Neural cell (in vitro differentiated cells): ENCODE results near the gene COL28A1. TPM values are rescaled to one million over a fixed set of nuclear protein-coding genes. Genes with fewer than 3 reads are reported as not detected.

Experiments used
- H2AFZ ChIP-seq: fragments of 200-600, 300-800 bp; sonication (generic), shearing (Covaris generic); 2 replicates; pipeline ENCODE4 v1.6.0; 2014; ENCODE audit warnings: low read depth, mild to moderate bottlenecking, antibody characterized with exemption, low read length, moderate library complexity
- H3F3A ChIP-seq: fragments of 200-600 bp; shearing (Covaris generic); 2 replicates; pipeline ENCODE4 v1.6.1; 2016; ENCODE audit warnings: mild to moderate bottlenecking, moderate library complexity, mixed read lengths, antibody characterized with exemption, low read length; ENCODE audit not compliant: insufficient read depth, poor library complexity, severe bottlenecking
- H3K27ac ChIP-seq: fragments of 200-600, 300-800 bp; sonication (generic), shearing (Covaris generic); 2 replicates; pipeline ENCODE4 v1.5.1; 2014; ENCODE audit warnings: mild to moderate bottlenecking, low read length, moderate library complexity
- H3K27me3 ChIP-seq: fragments of 300-800, 200-600 bp; sonication (generic), shearing (Covaris generic); 2 replicates; pipeline ENCODE4 v1.6.0; 2014; ENCODE audit warnings: mild to moderate bottlenecking, low read depth, low read length, moderate library complexity; ENCODE audit not compliant: insufficient read depth
- H3K36me3 ChIP-seq: fragments of 300-800, 200-600 bp; sonication (generic), shearing (Covaris generic); 2 replicates; pipeline ENCODE4 v1.5.1; 2014; ENCODE audit warnings: mild to moderate bottlenecking, antibody characterized with exemption, low read length, moderate library complexity; ENCODE audit not compliant: insufficient read depth
- H3K4me2 ChIP-seq: fragments of 300-800, 200-600 bp; sonication (generic), shearing (Covaris generic); 2 replicates; pipeline ENCODE4 v1.6.0; 2014; ENCODE audit warnings: mild to moderate bottlenecking, low read length
- H3K4me3 ChIP-seq: fragments of 300-800, 200-600 bp; sonication (generic), shearing (Covaris generic); 2 replicates; pipeline ENCODE4 v1.5.1; 2014; ENCODE audit warnings: mild to moderate bottlenecking, low read length, moderate library complexity
- H3K79me2 ChIP-seq: fragments of 200-600 bp; shearing (Covaris generic); replicated peaks from 2 replicates; pipeline ENCODE4 v1.6.0; 2014; ENCODE audit warnings: mild to moderate bottlenecking, low read length, moderate library complexity; ENCODE audit not compliant: insufficient read depth
- H3K9ac ChIP-seq: fragments of 300-800, 200-600 bp; sonication (generic), shearing (Covaris generic); 2 replicates; pipeline ENCODE4 v1.6.1; 2016; ENCODE audit warnings: mild to moderate bottlenecking, low read length, mixed read lengths
- H3K9me2 ChIP-seq: fragments of 200-600 bp; shearing (Covaris generic); 2 replicates; pipeline ENCODE4 v1.6.1; 2016; ENCODE audit warnings: mild to moderate bottlenecking, low read length, mixed read lengths; ENCODE audit not compliant: insufficient read depth
- H3K9me3 ChIP-seq: fragments of 200-600, 300-800 bp; sonication (generic), shearing (Covaris generic); 2 replicates; pipeline ENCODE4 v1.6.1; 2016; ENCODE audit warnings: mild to moderate bottlenecking, mixed run types, low read length, moderate library complexity, mixed read lengths
- H4K20me1 ChIP-seq: fragments of 200-600 bp; shearing (Covaris generic); 2 replicates; pipeline ENCODE4 v1.6.1; 2016; ENCODE audit warnings: mild to moderate bottlenecking, mixed run types; ENCODE audit not compliant: insufficient read depth
- EP300 ChIP-seq: fragments of 450-650 bp; conservative IDR thresholded peaks from 2 replicates; pipeline ENCODE4 v1.6.1; 2014; ENCODE audit warnings: antibody characterized with exemption, mild to moderate bottlenecking, moderate library complexity; ENCODE audit not compliant: poor library complexity, severe bottlenecking
- EZH2 ChIP-seq: fragments of 200-600, 300-800 bp; shearing (Covaris generic), sonication (generic); IDR thresholded peaks from 2 replicates; pipeline ENCODE4 v1.6.1; 2014; ENCODE audit warnings: antibody characterized with exemption, low read length, borderline replicate concordance, mild to moderate bottlenecking; ENCODE audit not compliant: insufficient read depth, poor library complexity, severe bottlenecking
- MXI1 ChIP-seq: fragments of 450-650 bp; conservative IDR thresholded peaks from 2 replicates; pipeline ENCODE4 v1.6.1; 2014; ENCODE audit warnings: antibody characterized with exemption, mild to moderate bottlenecking; ENCODE audit not compliant: poor library complexity, severe bottlenecking
- POLR2AphosphoS5 ChIP-seq: IDR thresholded peaks from 2 replicates; pipeline ENCODE4 v1.6.1; 2012
- RAD21 ChIP-seq: fragments of 450-650 bp; conservative IDR thresholded peaks from 2 replicates; pipeline ENCODE4 v1.6.1; 2014; ENCODE audit warnings: antibody characterized with exemption, mild to moderate bottlenecking, moderate library complexity
- REST ChIP-seq: IDR thresholded peaks from 2 replicates; pipeline ENCODE4 v1.6.1; 2012; ENCODE audit warnings: borderline replicate concordance
- SMC3 ChIP-seq: fragments of 450-650 bp; conservative IDR thresholded peaks from 2 replicates; pipeline ENCODE4 v1.6.1; 2014; ENCODE audit warnings: antibody characterized with exemption, mild to moderate bottlenecking, moderate library complexity; ENCODE audit not compliant: poor library complexity
- TAF1 ChIP-seq: IDR thresholded peaks from 2 replicates; pipeline ENCODE4 v1.6.1; 2012; ENCODE audit warnings: low read depth
- polyA plus RNA-seq: library from polyadenylated mRNA; depleted of rRNA; stranded (reverse); fragments of >200 nt; gene quantifications from 2 replicates; pipeline ENCODE4 v1.2.3, GENCODE V29; 2014
- TF ChIP-seq, protein P1 (sequence below): fragments of 450-650 bp; IDR thresholded peaks from 2 replicates; pipeline ENCODE4 v1.5.1; 2014; ENCODE audit warnings: antibody characterized with exemption, mild to moderate bottlenecking, moderate library complexity; ENCODE audit not compliant: poor library complexity, severe bottlenecking

COL28A1 gene
- polyA plus RNA-seq, 1 donor from 2014 or later, result 1.0 TPM

DNA sequence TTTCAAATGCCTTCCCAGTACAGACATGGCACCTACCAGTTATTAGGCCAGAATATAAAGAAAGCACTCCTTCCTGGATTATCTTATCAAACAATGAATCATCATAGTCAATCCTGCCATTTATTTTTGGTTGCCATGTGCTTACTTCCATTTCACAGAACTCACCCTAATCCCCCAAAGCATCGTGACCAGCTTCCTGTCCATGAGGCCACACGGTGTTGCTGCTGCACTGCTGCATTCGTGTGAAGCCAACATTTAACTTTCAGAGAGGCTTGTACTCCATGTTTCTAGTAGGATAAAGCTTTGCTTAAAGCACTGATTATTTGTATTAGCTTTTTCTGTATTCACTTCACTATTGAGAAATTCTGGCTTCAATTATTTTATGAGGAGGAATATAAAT is 14.4 kb downstream of the COL28A1 start:
- H3K27me3 ChIP-seq, result no peaks in the 10 kb centered on the region
- TF ChIP-seq REST, result no peak
- TF ChIP-seq EP300, result no peak
- no peak for TF ChIP-seq MXI1
- TF ChIP-seq EZH2, result no peak
- TF ChIP-seq POLR2AphosphoS5, result no peak
- TF ChIP-seq, protein P1, sequence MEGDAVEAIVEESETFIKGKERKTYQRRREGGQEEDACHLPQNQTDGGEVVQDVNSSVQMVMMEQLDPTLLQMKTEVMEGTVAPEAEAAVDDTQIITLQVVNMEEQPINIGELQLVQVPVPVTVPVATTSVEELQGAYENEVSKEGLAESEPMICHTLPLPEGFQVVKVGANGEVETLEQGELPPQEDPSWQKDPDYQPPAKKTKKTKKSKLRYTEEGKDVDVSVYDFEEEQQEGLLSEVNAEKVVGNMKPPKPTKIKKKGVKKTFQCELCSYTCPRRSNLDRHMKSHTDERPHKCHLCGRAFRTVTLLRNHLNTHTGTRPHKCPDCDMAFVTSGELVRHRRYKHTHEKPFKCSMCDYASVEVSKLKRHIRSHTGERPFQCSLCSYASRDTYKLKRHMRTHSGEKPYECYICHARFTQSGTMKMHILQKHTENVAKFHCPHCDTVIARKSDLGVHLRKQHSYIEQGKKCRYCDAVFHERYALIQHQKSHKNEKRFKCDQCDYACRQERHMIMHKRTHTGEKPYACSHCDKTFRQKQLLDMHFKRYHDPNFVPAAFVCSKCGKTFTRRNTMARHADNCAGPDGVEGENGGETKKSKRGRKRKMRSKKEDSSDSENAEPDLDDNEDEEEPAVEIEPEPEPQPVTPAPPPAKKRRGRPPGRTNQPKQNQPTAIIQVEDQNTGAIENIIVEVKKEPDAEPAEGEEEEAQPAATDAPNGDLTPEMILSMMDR, result no peak
- no peak for TF ChIP-seq SMC3

DNA sequence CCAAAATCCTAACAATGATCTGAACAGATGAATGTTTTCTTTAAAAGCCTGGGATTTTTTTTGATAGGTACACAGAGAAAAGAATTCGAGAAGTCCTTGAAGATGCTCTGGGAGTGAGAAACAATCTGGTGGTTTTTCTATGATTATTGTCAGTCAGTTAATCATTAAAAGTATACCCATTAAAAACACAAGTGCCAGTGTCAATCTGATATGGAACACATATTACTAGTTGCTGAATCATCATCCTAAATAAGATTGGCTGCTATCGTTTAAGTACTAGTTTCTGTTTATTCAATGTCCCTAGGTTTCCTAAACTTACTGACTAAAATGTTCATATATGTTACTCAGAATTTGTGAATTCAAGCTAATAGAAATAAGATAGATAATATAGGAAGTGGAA is 16.1 kb downstream of the COL28A1 start:
- Histone ChIP-seq H3F3A (no peaks in the 10 kb centered on the region), H3K4me3 (no peak overlapping the region), H2AFZ (no peak overlapping the region), H3K9me3 (no peaks in the 10 kb centered on the region), H3K27me3 (no peaks in the 10 kb centered on the region), H3K79me2 (no peaks in the 10 kb centered on the region), H3K9me2 (no peaks in the 10 kb centered on the region), H3K9ac (no peak overlapping the region), H4K20me1 (no peaks in the 10 kb centered on the region), H3K36me3 (no peaks in the 10 kb centered on the region), H3K4me2 (no peak overlapping the region), H3K27ac (no peak overlapping the region)
- no peak for TF ChIP-seq MXI1
- no peak for TF ChIP-seq EP300
- no peak for TF ChIP-seq TAF1
- TF ChIP-seq RAD21, result no peak
- TF ChIP-seq, protein P1, result no peak

More for the DNA sequence above, 14.4 kb downstream of the COL28A1 start:
- H3K4me2 ChIP-seq, result no peak overlapping the region
- H3F3A ChIP-seq, result no peaks in the 10 kb centered on the region
- no peaks in the 10 kb centered on the region for H3K79me2 ChIP-seq
- H3K27ac ChIP-seq, result no peak overlapping the region
- H3K4me3 ChIP-seq, result no peak overlapping the region
- no peaks in the 10 kb centered on the region for H3K36me3 ChIP-seq
- no peaks in the 10 kb centered on the region for H3K9me2 ChIP-seq
- H3K9me3 ChIP-seq, result no peaks in the 10 kb centered on the region
- no peak overlapping the region for H3K9ac ChIP-seq
- no peaks in the 10 kb centered on the region for H4K20me1 ChIP-seq
- H2AFZ ChIP-seq, result no peak overlapping the region
